Prostate gland (tissue), 2 donors: ENCODE measurements around the gene HRK.

Source experiments
- CTCF ChIP-seq, 4 experiments: fragments of 200-600 bp in 2 of 4; fragments of 450-650 bp in 2 of 4; sonication (generic) in 2 of 4; IDR thresholded peaks; 1 replicate in 3 of 4; 2 replicates in 1 of 4; pipeline ENCODE4 v1.5.1; 2016 to 2019; ENCODE audit warnings: antibody characterized with exemption in 4 of 4, mild to moderate bottlenecking in 2 of 4, moderate library complexity in 2 of 4
- POLR2A ChIP-seq: fragments of 450-650 bp; IDR thresholded peaks from one replicate; pipeline ENCODE4 v1.6.1; 2016; ENCODE audit warnings: antibody characterized with exemption, mild to moderate bottlenecking

GRCh38 chr12:116903818-116904217 lies 22.6 kb upstream of the HRK start:
- TF ChIP-seq CTCF (IDR thresholded peaks at IDR 0.05) = no peak
- no peak for TF ChIP-seq POLR2A
